Right cardiac atrium (tissue), 5 donors: ENCODE data around the gene ADAMTSL5. TPM values are rescaled to one million over a fixed set of nuclear protein-coding genes. Genes with fewer than 3 reads are reported as not detected.
"Not testable (repeated sequence)": the region's sequence is repeated elsewhere in the genome, so short reads cannot be mapped to it uniquely, and the experiment has no call there.

ENCODE experiments used
- ATAC-seq, 2 donors: fragments of 200-7000 bp; cut with Tn5 transposase; one replicate each; pipeline versions ENCODE4 v1.8.0 to v1.9.1; 2020; ENCODE audit warnings: moderate library complexity in 2 of 2, mild to moderate bottlenecking in 1 of 2
- DNase-seq, 3 donors: peaks; one replicate each; pipeline ENCODE4 v3.0.0-alpha.2; 2020
- H3K27ac ChIP-seq: one replicate; pipeline ENCODE4 v1.5.1; 2013; ENCODE audit warnings: mild to moderate bottlenecking, low read length, control low read depth, moderate library complexity
- H3K27me3 ChIP-seq: one replicate; pipeline ENCODE4 v1.6.1; 2013; ENCODE audit not compliant: control insufficient read depth, insufficient read depth
- H3K4me1 ChIP-seq: one replicate; pipeline ENCODE4 v1.6.1; 2013; ENCODE audit warnings: low read length; ENCODE audit not compliant: control insufficient read depth, insufficient read depth
- H3K4me3 ChIP-seq: one replicate; pipeline ENCODE4 v1.5.1; 2013; ENCODE audit warnings: low read length, control low read depth
- H3K9me3 ChIP-seq: one replicate; pipeline ENCODE4 v1.6.1; 2013; ENCODE audit warnings: low read length; ENCODE audit not compliant: control insufficient read depth
- WGBS: extraction: QIAGEN DNeasy Blood & Tissue Kit; methylation state at CpG from one replicate; pipeline ENCODE4 v1.1.7; 2013; 5-methylcytosine and 5-hydroxymethylcytosine counted together
- intact Hi-C, 4 donors: fragments of 100-400 bp; cut with DNase I; formaldehyde crosslinking; loops; one replicate each; pipeline versions ENCODE4 v1.11.0 to v1.14.0; 2022 to 2023
- polyA plus RNA-seq: library from polyadenylated mRNA; stranded (reverse); fragments of 200-250 nt; gene quantifications from one replicate; pipeline ENCODE4 v1.2.3, GENCODE V29; 2013
- total RNA-seq, 4 donors: library from RNA; stranded (reverse); fragmentation: NEBNext Ultra II Directional; extraction: Animal tissue kit (Norgen Biotek cat#: 25700); gene quantifications; one replicate each; pipeline ENCODE4 v1.2.1, GENCODE V29; 2021
- donor health status: healthy with polysubstance abuse.
- donor health status: DM: no; HTN: yes; CAD: no.
- donor health status: DM: no; HTN: no; CAD: no.
- donor health status: DM: no; HTN: yes; CAD: no; lungs with severe emphysema.
- donor health status: DM: yes; HTN: yes; CAD: no.

The ADAMTSL5 gene
- total and polyA plus RNA-seq, 5 donors: 10.9 to 23.7 (median 19.1) TPM

- DNase-seq (peak in 1 of 3 donors; percentile 68), ATAC-seq (no peak)
- Histone ChIP-seq H3K27ac (no peak overlapping the region), H3K4me1 (no peaks in the 10 kb centered on the region), H3K4me3 (no peak overlapping the region), H3K9me3 (no peaks in the 10 kb centered on the region), H3K27me3 (no peaks in the 10 kb centered on the region)
- intact Hi-C loops: no loop called here
- WGBS: 90% methylated on average over 77 of the region's 77 CpGs
Measured at GRCh38 chr19:1483131-1483978, 29.5 kb downstream of the ADAMTSL5 start.

GRCh38 chr19:1482361-1483130, 30.3 kb downstream of the ADAMTSL5 start:
- Histone ChIP-seq H3K4me1 (no peaks in the 10 kb centered on the region), H3K4me3 (no peak overlapping the region), H3K27ac (no peak overlapping the region), H3K27me3 (no peaks in the 10 kb centered on the region), H3K9me3 (no peaks in the 10 kb centered on the region)
- intact Hi-C loops: no loop called here
- WGBS: 79% methylated on average over 37 of the region's 37 CpGs
- ATAC-seq (no peak), DNase-seq (peak in 1 of 3 donors; percentile 66)

GRCh38 chr19:1481893-1482360, 30.9 kb downstream of the ADAMTSL5 start:
- H3K4me1 ChIP-seq: no peaks in the 10 kb centered on the region
- WGBS: 87% methylated on average over 36 of the region's 36 CpGs
- no peaks in the 10 kb centered on the region for H3K9me3 ChIP-seq
- H3K4me3 ChIP-seq: no peak overlapping the region
- peak in 1 of 3 donors; percentile 65 for DNase-seq
- no peak overlapping the region for H3K27ac ChIP-seq
- intact Hi-C loops: no loop called here
- no peak for ATAC-seq
- no peaks in the 10 kb centered on the region for H3K27me3 ChIP-seq

GRCh38 chr19:1481224-1481892, 31.5 kb downstream of the ADAMTSL5 start:
- no peak overlapping the region for H3K4me3 ChIP-seq
- H3K9me3 ChIP-seq: no peaks in the 10 kb centered on the region
- ATAC-seq (no peak), DNase-seq (peak in 1 of 3 donors; percentile 19)
- WGBS: 89% methylated on average over 26 of the region's 26 CpGs
- intact Hi-C loops: no loop called here
- no peaks in the 10 kb centered on the region for H3K4me1 ChIP-seq
- H3K27me3 ChIP-seq: no peaks in the 10 kb centered on the region
- no peak overlapping the region for H3K27ac ChIP-seq

- peak; percentile 95 to 98 (median 98) for DNase-seq
- no peaks in the 10 kb centered on the region for H3K4me1 ChIP-seq
- no peaks in the 10 kb centered on the region for H3K27me3 ChIP-seq
- ATAC-seq: peak; percentile 95
- H3K4me3 ChIP-seq: peak within 1 kb of the TSS; percentile 64
- H3K27ac ChIP-seq: no peak within 1 kb of the TSS
- intact Hi-C loops: no loop called here
- WGBS: under 1% methylated on average over 71 of the region's 71 CpGs
- no peaks in the 10 kb centered on the region for H3K9me3 ChIP-seq
Measured at GRCh38 chr19:1478934-1479707, 33.7 kb downstream of the ADAMTSL5 start, which contains the start of gene C19orf25. TSS of gene C19orf25 (minus strand) at chr19:1479215. CDS start at chr19:1478903, 312 bp downstream.

- H3K27me3 ChIP-seq, intact Hi-C loops, H3K4me1 ChIP-seq, H3K9me3 ChIP-seq, DNase-seq, ATAC-seq, H3K27ac ChIP-seq, H3K4me3 ChIP-seq: not testable (repeated sequence)
- WGBS: 95% methylated on average over 9 of the region's 9 CpGs
Measured at GRCh38 chr19:1477056-1477455, 35.8 kb downstream of the ADAMTSL5 start.

GRCh38 chr19:1475751-1476437, 36.9 kb downstream of the ADAMTSL5 start:
- no peak overlapping the region for H3K4me3 ChIP-seq
- no peaks in the 10 kb centered on the region for H3K27me3 ChIP-seq
- intact Hi-C loops: no loop called here
- H3K27ac ChIP-seq: no peak overlapping the region
- 89% methylated on average over 31 of the region's 31 CpGs for WGBS
- no peak for ATAC-seq
- H3K9me3 ChIP-seq: no peaks in the 10 kb centered on the region
- no peaks in the 10 kb centered on the region for H3K4me1 ChIP-seq
- peak; percentile 11 to 60 (median 43) for DNase-seq

GRCh38 chr19:1474765-1475351, 38.0 kb downstream of the ADAMTSL5 start:
- DNase-seq: peak; percentile 14 to 64 (median 45)
- Histone ChIP-seq H3K9me3 (no peaks in the 10 kb centered on the region), H3K4me3 (no peak overlapping the region), H3K4me1 (no peaks in the 10 kb centered on the region), H3K27me3 (no peaks in the 10 kb centered on the region), H3K27ac (no peak overlapping the region)
- intact Hi-C loops: no loop called here
- ATAC-seq: no peak
- 87% methylated on average over 26 of the region's 26 CpGs for WGBS

- ATAC-seq: no peak
- peak; percentile 26 to 61 (median 55) for DNase-seq
- Histone ChIP-seq H3K27ac (no peak overlapping the region), H3K27me3 (no peaks in the 10 kb centered on the region), H3K4me3 (no peak overlapping the region), H3K4me1 (peaks cover 4% of the 10 kb centered on the region), H3K9me3 (no peaks in the 10 kb centered on the region)
- intact Hi-C loops: no loop called here
- WGBS: 70% methylated on average over 31 of the region's 31 CpGs
Measured at GRCh38 chr19:1474011-1474764, 38.6 kb downstream of the ADAMTSL5 start.
